Body of pancreas (tissue), 4 donors: ENCODE data around the gene ATG7. TPM values are rescaled to one million over a fixed set of nuclear protein-coding genes. Genes with fewer than 3 reads are reported as not detected.
A peak's percentile ranks its signal among the peaks of the same experiment; 100 is the strongest.
"Not testable (repeated sequence)": the region's sequence is repeated elsewhere in the genome, so short reads cannot be mapped to it uniquely, and the experiment has no call there.

Experiments used
- ATAC-seq: fragments of 150-250 bp; one replicate; pipeline ENCODE4 v1.9.1; 2016
- DNase-seq, 4 donors: peaks; one replicate each; pipeline ENCODE4 v3.0.0-alpha.2; 2019
- H3K27ac ChIP-seq, 4 donors: fragments of 200-600 bp; sonication (generic); 1 replicate in 3 of 4; 2 replicates in 1 of 4; pipeline versions ENCODE4 v1.5.1 to v1.6.1; 2016 to 2019; ENCODE audit warnings: mild to moderate bottlenecking in 1 of 4, mixed read lengths in 1 of 4, moderate library complexity in 1 of 4
- H3K27me3 ChIP-seq, 2 donors: fragments of 200-600 bp; sonication (generic); one replicate each; pipeline ENCODE4 v1.6.0; 2016; ENCODE audit warnings: mild to moderate bottlenecking in 1 of 2
- H3K36me3 ChIP-seq, 2 donors: fragments of 200-600 bp; sonication (generic); replicated peaks in 1 of 2; 2 replicates each; pipeline ENCODE4 v1.5.1; 2016; ENCODE audit warnings: low read depth in 2 of 2; ENCODE audit not compliant: insufficient read depth in 1 of 2
- H3K4me1 ChIP-seq: fragments of 200-600 bp; sonication (generic); one replicate; pipeline ENCODE4 v1.6.0; 2016
- H3K4me3 ChIP-seq, 2 donors: fragments of 200-600 bp; sonication (generic); 1 replicate in 1 of 2; 2 replicates in 1 of 2; pipeline ENCODE4 v1.5.1; 2016 to 2019
- H3K9me3 ChIP-seq, 3 donors: fragments of 200-600 bp; sonication (generic); 1 replicate in 2 of 3; 2 replicates in 1 of 3; pipeline ENCODE4 v1.5.1; 2016
- CTCF ChIP-seq, 7 experiments: fragments of 450-650 bp in 4 of 7; fragments of 200-600 bp in 3 of 7; sonication (generic) in 3 of 7; IDR thresholded peaks; one replicate each; pipeline ENCODE4 v1.5.1; 2016 to 2019; ENCODE audit warnings: antibody characterized with exemption in 7 of 7
- POLR2A ChIP-seq, 3 donors: fragments of 450-650 bp; IDR thresholded peaks; one replicate each; pipeline ENCODE4 v1.6.1; 2016; ENCODE audit warnings: antibody characterized with exemption in 3 of 3, mild to moderate bottlenecking in 2 of 3
- WGBS, 2 donors: methylation state at CpG; one replicate each; pipeline ENCODE4 v1.1.5; 2017; 5-methylcytosine and 5-hydroxymethylcytosine counted together
- intact Hi-C: fragments of 100-400 bp; cut with DNase I; formaldehyde crosslinking; loops from one replicate; pipeline ENCODE4 v1.15.1; 2023
- total RNA-seq, 2 donors: library from RNA; depleted of rRNA; stranded (reverse); fragments of >200 nt; gene quantifications; one replicate each; pipeline ENCODE4 v1.1.0, GENCODE V29; 2016

ATG7 gene
- total RNA-seq, 2 donors from 2014 or later = 40.5 to 43.6 TPM

DNA sequence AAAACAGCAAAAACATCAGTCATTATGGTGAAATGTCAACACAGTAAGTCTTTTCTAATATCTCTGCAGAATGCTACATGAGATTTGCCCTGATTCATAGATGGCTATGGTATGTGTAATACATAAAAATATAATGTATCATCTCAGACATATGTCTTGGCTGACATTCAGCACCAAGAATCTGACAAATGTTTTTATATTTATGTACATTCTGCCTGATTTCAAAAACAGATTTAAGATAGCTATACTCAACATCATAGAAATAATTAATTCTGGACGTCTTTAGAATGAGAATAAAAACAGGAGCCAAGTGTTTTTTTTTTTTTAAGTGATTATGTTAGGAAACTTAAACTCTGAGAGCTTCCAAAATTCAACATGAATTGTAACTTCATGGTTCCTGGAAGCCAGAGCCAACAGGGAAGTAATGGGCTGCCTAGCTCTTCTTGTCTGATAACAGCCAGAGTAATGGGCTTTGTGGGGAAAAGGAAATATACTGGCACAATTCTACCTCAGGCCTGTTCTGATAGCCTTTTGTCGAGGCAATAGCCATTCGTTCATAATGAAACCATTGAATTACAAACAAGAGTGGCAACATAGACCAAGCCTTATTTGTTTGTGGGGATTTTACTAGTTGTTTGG, 187.1 kb downstream of the ATG7 start:
- DNase-seq (no peak), ATAC-seq (peak; percentile 56)
- no peaks in the 10 kb centered on the region for H3K9me3 ChIP-seq
- H3K4me3 ChIP-seq = no peak overlapping the region
- TF ChIP-seq POLR2A (IDR thresholded peaks at IDR 0.05) (no peak), CTCF (IDR thresholded peaks at IDR 0.05) (no peak)
- intact Hi-C loops = no loop called here
- no peaks in the 10 kb centered on the region for H3K36me3 ChIP-seq
- H3K27me3 ChIP-seq = no peaks in the 10 kb centered on the region
- no peaks in the 10 kb centered on the region for H3K4me1 ChIP-seq
- WGBS, 2 donors = 43 to 51% methylated on average over 3 of the region's 3 CpGs
- H3K27ac ChIP-seq = peak overlapping the region in 1 of 4 donors; percentile 42

DNA sequence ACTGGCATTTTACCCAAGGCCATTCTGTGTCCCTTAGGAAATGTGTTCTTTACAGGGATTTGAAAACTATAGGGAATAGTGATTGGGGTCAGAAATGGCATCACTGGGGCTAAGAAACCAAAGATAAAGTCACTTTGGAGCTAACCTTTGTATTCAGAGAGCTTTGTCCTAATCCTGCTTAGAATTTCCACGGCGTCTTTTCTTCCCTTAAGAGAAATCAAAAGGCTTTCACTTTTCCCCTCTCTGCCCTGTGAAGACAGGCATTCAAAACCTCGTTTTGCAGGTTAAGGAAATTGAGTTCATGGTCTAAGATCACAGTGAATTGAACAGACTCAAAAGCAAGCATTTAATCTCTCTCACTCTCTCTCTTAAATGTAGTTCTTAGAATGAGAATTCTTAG, 189.0 kb downstream of the ATG7 start:
- WGBS, 2 donors = 89 to 92% methylated on average over 3 of the region's 3 CpGs
- TF ChIP-seq POLR2A (IDR thresholded peaks at IDR 0.05) (no peak), CTCF (IDR thresholded peaks at IDR 0.05) (no peak)
- Histone ChIP-seq H3K4me3 (no peak overlapping the region), H3K9me3 (no peaks in the 10 kb centered on the region), H3K36me3 (no peaks in the 10 kb centered on the region), H3K27me3 (no peaks in the 10 kb centered on the region), H3K27ac (no peak overlapping the region), H3K4me1 (peaks cover 7% of the 10 kb centered on the region)
- intact Hi-C loops = no loop called here
- DNase-seq (no peak), ATAC-seq (no peak)

GRCh38 chr3:11462673-11463072, 190.5 kb downstream of the ATG7 start:
- H3K9me3 ChIP-seq, H3K4me3 ChIP-seq, intact Hi-C loops, ATAC-seq, DNase-seq, H3K27ac ChIP-seq, H3K36me3 ChIP-seq, H3K27me3 ChIP-seq: not testable (repeated sequence)
- WGBS, 2 donors = 94 to 99% methylated on average over 4 of the region's 4 CpGs
- H3K4me1 ChIP-seq = peaks cover 16% of the 10 kb centered on the region

DNA sequence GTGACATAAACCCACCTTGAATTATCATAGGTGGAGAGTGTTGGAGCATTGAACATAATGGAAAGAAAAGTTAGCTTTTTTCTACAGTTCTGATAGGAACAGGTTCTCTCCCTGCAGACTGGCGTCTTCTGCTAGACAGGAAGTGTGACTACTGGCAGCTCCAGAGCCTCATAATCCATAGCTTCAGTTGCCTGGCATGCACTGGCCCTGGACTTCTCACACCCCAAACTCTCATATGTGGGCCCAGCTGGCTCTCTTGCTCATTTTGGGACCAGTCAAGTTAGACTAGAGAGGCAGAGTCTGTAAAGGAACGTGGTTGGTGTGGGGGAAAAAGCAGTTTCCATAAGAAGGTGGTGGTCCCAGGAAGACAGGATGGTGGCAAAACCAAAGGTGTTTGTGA, 191.4 kb downstream of the ATG7 start:
- WGBS, 2 donors = 75 to 98% methylated on average over 2 of the region's 2 CpGs
- H3K36me3 ChIP-seq = no peaks in the 10 kb centered on the region
- TF ChIP-seq POLR2A (IDR thresholded peaks at IDR 0.05) = no peak
- TF ChIP-seq CTCF (IDR thresholded peaks at IDR 0.05) = no peak
- DNase-seq (no peak), ATAC-seq (no peak)
- intact Hi-C loops = no loop called here
- no peak overlapping the region for H3K4me3 ChIP-seq
- H3K27ac ChIP-seq = no peak overlapping the region
- H3K27me3 ChIP-seq = no peaks in the 10 kb centered on the region
- H3K9me3 ChIP-seq = no peaks in the 10 kb centered on the region
- H3K4me1 ChIP-seq = peaks cover 16% of the 10 kb centered on the region

- intact Hi-C loops = no loop called here
Observed at GRCh38 chr3:11464356-11464755, 192.2 kb downstream of the ATG7 start.

More at GRCh38 chr3:11464356-11464755, 192.2 kb downstream of the ATG7 start:
- Histone ChIP-seq H3K27ac (no peak overlapping the region), H3K4me1 (peaks cover 16% of the 10 kb centered on the region), H3K9me3 (no peaks in the 10 kb centered on the region), H3K4me3 (no peak overlapping the region), H3K36me3 (no peaks in the 10 kb centered on the region), H3K27me3 (no peaks in the 10 kb centered on the region)
- ATAC-seq (no peak), DNase-seq (no peak)
- no peak for TF ChIP-seq POLR2A (IDR thresholded peaks at IDR 0.05)
- no peak for TF ChIP-seq CTCF (IDR thresholded peaks at IDR 0.05)
- 93 to 94% methylated on average over 6 of the region's 6 CpGs for WGBS, 2 donors
